Stimulated activated CD4-positive, alpha-beta T cell treated with anti-CD3 and anti-CD28 coated beads, Interleukin-1b, Interleukin-23, amount 100 ng/mL, for 1 hour (primary cell): ENCODE results near the gene HSD3B7.

Experiments used
- DNase-seq, 2 donors: peaks; one replicate each; pipeline ENCODE4 v3.0.0-alpha.2; 2020; ENCODE audit warnings: low read depth in 2 of 2

The HSD3B7 gene

DNA sequence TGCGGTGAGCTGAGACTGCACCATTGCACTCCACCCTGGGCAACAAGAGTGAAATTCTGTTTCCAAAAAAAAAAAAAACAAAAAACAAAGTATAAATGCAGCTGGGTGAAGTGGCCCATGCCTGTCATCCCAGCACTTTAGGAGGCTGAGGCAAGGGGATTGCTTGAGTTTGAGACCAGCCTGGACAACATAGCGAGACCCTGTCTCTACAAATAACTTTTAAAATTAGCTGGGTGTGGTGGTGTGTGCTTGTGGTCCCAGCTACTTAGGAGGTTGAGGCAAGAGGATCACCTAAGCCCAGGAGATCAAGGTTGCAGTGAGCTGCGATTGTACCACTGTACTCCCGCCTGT, 38.2 kb downstream of the HSD3B7 start:
- DNase-seq = no peak

DNA sequence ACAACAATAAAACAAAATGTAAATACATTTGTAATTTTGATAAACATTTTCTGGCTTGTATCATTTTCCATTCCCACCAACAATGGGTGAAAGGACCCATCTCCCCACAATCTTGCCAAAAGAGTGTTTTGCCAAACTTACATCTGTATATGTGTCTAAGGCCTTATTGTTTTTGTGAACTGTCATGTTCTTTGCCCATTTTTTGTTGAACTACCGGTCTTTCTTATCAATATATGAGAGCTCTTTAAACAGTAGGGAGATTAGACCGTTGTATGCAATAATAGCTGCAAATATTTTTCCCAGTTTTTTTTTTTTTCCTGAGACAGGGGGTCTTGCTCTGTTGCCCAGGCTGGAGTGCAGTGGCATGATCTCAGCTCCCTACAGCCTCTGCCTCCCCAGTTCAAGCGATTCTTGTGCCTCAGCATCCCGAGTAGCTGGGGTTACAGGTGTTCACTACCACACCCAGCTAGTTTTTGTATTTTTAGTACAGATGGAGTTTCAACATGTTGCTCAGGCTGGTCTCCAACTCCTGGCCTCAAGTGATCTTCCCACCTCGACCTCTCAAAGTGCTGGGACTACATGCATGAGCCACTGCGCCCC, 38.7 kb downstream of the HSD3B7 start:
- DNase-seq = no peak

DNA sequence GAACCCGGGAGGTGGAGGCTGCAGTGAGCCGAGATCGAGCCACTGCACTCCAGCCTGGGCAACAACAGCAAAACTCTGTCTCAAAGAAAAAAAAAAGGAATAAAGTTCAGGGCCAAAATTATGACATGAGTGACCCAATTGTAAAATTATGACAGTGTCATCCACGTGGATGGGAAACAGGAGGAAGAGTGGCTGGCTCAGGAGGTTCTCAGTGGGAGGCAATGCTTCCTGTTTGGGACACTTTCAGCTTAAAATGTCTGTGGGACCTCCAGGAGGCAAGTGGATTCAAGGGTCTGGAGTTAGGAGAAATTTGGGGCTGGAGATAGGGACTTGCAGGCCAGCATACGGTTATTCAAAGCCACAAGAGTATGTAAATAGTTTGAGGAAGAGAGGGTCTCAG, 40.3 kb downstream of the HSD3B7 start:
- DNase-seq = no peak

DNA sequence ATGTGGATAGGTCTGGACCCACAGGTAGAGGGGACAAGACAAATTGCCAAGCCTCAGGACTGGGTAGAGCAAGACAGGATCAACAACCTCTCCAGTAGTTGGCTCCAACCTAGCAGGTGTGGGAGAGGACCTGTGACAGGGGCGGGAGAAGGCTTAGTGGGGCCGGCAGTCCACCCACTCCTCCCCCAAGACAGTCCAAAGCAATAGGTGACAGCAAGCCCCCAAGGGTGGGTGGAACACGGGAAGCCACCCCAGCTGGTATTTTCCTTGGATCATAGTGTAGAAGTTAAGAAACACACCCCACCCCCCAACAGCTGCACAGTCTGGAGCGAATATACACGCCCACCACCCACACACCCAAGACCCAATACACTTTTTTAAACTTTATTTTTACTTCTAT, 44.3 kb downstream of the HSD3B7 start:
- DNase-seq = no peak

DNA sequence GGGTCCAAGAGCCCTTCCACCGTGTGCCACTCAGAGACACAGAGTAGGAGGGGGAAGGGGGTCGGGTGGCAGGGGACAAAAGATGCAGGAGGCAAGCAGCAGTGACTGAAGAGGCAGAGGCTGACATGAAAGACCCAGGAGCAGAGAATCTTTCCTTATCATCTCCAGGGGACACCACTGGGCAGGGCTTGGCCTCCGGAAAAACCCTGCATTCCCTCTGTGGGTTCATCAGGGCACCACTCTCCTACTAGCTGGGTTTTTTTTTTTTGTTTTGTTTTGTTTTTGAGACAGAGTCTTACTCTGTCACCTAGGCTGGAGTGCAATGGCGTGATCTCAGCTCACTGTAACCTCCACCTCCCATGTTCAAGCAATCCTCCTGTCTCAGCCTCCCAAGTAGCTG, 46.3 kb downstream of the HSD3B7 start:
- no peak for DNase-seq

DNA sequence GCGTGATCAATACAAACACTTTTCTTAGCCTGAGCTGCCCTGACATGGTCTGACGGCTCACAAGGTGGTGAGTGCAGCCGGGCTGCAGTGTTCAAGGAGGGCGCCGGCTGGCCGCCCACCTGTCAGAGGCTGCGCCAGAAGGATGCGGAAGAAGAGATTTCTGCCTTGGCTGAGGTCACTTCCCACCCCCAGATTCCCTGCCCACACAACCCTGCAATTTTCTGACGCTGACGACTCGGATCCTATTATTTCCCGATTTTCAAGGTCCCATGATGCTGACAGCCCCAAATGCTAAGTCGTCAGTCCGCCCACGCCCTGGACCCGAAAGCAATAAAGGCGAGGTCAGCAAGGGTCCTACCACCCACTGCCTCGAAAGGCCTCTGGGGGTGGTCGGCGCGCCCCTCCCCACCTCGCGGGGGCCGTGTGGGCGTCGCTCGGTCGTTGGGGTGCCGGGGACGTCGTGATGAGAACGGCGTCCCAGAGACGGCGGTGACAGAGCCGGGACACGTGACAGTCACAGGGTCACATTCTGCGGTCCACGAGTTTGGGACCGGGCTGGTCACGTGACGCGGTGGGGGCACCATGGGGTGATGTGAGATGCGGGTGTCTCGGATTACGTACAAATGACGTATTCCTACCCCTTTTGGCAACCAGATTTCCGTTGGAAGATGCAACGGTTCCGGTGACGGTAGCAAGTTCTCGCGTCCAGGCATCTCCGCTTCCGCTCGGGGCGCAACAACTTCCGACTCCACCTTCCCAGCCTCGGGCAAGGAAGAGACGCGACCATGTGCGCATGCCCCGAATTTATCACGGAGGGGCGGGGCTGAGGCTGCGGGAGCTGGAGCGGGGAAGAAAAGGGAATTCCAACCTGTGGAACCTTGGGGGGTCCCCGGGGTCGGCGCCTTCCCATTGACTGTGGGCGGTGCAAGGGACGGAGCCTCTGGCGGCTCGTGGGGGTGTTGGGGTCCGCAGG, 48.0 kb downstream of the HSD3B7 start, which contains the start of gene STX4:
Gene STX4, plus strand, starts transcription at position 823 of the 973 bp plus-strand sequence. CDS start 248 bp downstream, outside the sequence.
- DNase-seq = peak; percentile 92

DNA sequence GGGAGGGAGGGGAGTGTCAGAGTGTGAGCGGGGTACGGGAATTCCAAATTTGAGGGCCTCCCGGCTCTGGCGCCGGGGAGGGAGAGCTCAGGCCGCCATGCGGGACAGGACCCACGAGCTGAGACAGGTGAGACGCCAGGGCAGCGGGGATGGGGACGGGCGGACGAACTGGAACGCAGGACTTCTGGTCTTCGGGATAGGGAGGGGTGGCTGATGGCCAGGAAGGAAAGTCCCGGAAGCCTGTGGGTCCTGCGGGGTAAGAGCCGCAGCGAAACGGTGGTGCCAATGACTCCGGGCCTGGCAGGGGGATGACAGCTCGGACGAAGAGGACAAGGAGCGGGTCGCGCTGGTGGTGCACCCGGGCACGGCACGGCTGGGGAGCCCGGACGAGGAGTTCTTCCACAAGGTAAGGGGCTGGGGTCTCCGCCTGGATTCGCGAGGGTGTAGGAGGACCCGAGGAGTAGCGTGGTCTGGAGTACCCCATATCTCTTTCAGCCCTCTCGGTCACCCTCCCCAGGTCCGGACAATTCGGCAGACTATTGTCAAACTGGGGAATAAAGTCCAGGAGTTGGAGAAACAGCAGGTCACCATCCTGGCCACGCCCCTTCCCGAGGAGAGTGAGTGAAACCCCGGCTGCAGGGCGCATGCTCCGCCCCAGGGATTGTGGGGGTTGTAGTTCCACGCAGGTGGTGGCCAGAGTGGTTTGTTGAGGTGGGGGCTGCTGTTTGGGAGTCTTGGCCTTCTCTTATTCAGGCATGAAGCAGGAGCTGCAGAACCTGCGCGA, 48.9 kb downstream of the HSD3B7 start:
- peak; percentile 52 to 71 for DNase-seq

DNA sequence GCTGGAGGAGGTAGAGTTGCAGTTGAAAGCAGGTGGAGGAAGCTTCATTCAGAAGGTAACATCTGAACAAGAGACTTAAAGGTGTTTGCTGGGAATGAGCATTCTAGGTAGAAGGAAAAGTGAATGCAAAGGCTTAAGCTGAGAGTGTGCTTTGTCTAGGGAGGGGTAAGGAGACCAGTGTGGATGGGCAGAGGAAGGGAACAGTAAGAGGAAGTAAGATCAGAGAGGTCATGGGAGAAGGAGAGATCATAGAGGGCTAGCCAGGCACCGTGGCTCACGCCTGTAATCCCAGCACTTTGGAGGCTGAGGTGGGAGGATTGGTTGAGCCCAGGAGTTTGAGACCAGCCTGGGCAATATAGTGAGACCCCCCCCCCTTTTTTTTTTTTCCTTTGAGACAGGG, 51.7 kb downstream of the HSD3B7 start:
- DNase-seq = no peak
